ENCODE results near the gene KDM5C.

GRCh38 chrX:53242310-53242709 is 17.3 kb upstream of the KDM5C start:
- no peak for TF ChIP-seq CTCF (IDR thresholded peaks at IDR 0.05)
- no peak for TF ChIP-seq POLR2A (IDR thresholded peaks at IDR 0.05)
